HG02571 (cell line): ENCODE results near the gene PAPPA2.

Source experiments
- ATAC-seq: cut with Tn5 transposase; IDR thresholded peaks from one replicate; pipeline ENCODE4 v1.9.1; 2021; ENCODE audit warnings: mild to moderate bottlenecking, moderate library complexity; ENCODE audit not compliant: unreplicated experiment

Gene PAPPA2

GRCh38 chr1:176843352-176844297, 380.6 kb downstream of the PAPPA2 start:
- ATAC-seq = no peak

GRCh38 chr1:176847052-176847451, 384.1 kb downstream of the PAPPA2 start:
- ATAC-seq = no peak

- ATAC-seq = no peak
These were observed 386.3 kb downstream of the PAPPA2 start for GRCh38 chr1:176849281-176849680.

GRCh38 chr1:176850871-176851270, 387.9 kb downstream of the PAPPA2 start:
- ATAC-seq = no peak

GRCh38 chr1:176852124-176852523, 389.1 kb downstream of the PAPPA2 start:
- ATAC-seq = no peak

GRCh38 chr1:176853503-176853902, 390.5 kb downstream of the PAPPA2 start:
- no peak for ATAC-seq

- no peak for ATAC-seq
These were observed 391.1 kb downstream of the PAPPA2 start for GRCh38 chr1:176854121-176854520.

- ATAC-seq = no peak
These were observed 392.1 kb downstream of the PAPPA2 start for GRCh38 chr1:176854758-176855745.

- ATAC-seq = no peak
These were observed 394.7 kb downstream of the PAPPA2 start for GRCh38 chr1:176857632-176858031.

- no peak for ATAC-seq
These were observed 395.5 kb downstream of the PAPPA2 start for GRCh38 chr1:176858433-176858916.

- no peak for ATAC-seq
These were observed 400.6 kb downstream of the PAPPA2 start for GRCh38 chr1:176863613-176864012.

GRCh38 chr1:176864211-176864610, 401.2 kb downstream of the PAPPA2 start:
- ATAC-seq = no peak

- no peak for ATAC-seq
These were observed 403.2 kb downstream of the PAPPA2 start for GRCh38 chr1:176866011-176866714.

- no peak for ATAC-seq
These were observed 406.6 kb downstream of the PAPPA2 start for GRCh38 chr1:176869577-176869976.

- ATAC-seq = no peak
These were observed 414.1 kb downstream of the PAPPA2 start for GRCh38 chr1:176876966-176877515.

GRCh38 chr1:176877557-176877956, 414.6 kb downstream of the PAPPA2 start:
- ATAC-seq = no peak

- ATAC-seq = no peak
These were observed 416.0 kb downstream of the PAPPA2 start for GRCh38 chr1:176878750-176879536.

GRCh38 chr1:176879784-176880620, 417.0 kb downstream of the PAPPA2 start:
- ATAC-seq = no peak
